HG03159 (cell line): ENCODE data around the gene PHYKPL.

Experiments used
- ATAC-seq: cut with Tn5 transposase; IDR thresholded peaks from one replicate; pipeline ENCODE4 v1.9.1; 2021; ENCODE audit warnings: mild to moderate bottlenecking, moderate library complexity; ENCODE audit not compliant: unreplicated experiment

PHYKPL gene

GRCh38 chr5:178224403-178224802, 8.2 kb downstream of the PHYKPL start:
- ATAC-seq = no peak

GRCh38 chr5:178223828-178224335, 8.7 kb downstream of the PHYKPL start:
- no peak for ATAC-seq

GRCh38 chr5:178223196-178223773, 9.3 kb downstream of the PHYKPL start:
- ATAC-seq = no peak

GRCh38 chr5:178222292-178222691, 10.3 kb downstream of the PHYKPL start:
- ATAC-seq = no peak

DNA sequence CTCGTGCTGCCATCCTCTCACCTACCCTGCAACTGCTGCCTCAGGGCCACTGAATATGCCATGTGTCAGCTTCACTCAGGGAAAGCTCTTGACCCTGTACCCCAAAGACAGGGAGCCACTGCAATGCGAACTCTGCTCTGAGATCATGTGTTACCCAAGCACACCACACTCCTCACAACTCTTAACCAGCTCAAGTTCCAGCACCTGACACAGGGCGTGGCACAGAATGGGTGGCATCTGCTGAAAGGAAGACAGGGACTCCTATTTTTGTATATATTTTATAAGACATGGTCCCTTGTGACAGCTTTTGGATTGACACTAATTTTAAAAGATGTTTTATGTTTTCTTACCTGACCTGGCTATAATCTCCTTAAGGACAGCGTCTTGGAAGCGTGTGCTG, 10.7 kb downstream of the PHYKPL start:
- no peak for ATAC-seq

- no peak for ATAC-seq
Observed at GRCh38 chr5:178221282-178221681, 11.3 kb downstream of the PHYKPL start.

DNA sequence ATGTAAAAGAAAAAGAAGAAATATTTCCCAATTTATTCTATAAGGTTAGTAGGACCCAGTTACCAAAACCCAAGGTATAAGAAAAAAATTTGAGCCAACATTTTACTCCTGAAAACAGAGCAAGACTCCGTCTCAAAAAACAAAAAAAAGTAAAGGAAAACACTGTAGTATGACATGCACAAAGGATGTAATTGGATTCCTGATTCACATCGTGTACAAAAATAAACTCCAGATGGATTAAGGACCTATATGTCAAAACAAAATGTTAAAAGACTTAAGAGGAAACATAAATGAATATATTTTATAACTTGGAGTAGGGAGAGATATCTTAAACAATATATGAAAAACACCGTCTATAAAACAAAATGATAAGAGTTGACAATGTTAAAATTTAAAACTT, 13.8 kb downstream of the PHYKPL start:
- ATAC-seq = no peak

- ATAC-seq = no peak
Observed at GRCh38 chr5:178218237-178218776, 14.3 kb downstream of the PHYKPL start.

DNA sequence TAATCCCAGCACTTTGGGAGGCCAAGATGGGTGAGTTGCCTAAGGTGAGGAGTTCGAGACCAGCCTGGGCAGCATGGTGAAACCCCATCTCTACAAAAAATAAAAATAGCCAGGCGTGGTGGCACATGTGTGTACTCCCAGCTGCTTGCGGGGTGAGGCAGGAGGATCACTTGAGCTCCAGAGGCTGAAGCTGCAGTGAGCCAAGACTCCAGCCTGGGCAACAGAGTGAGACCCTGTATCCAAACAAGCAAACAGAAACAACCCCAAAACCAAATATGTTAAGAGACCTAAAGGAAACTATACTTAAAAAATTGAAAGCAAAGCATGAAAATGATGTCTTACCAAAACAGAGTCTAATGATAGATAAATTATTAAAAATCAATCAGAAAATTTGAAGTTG, 15.8 kb downstream of the PHYKPL start:
- no peak for ATAC-seq

- no peak for ATAC-seq
Observed at GRCh38 chr5:178216088-178216534, 16.5 kb downstream of the PHYKPL start.

DNA sequence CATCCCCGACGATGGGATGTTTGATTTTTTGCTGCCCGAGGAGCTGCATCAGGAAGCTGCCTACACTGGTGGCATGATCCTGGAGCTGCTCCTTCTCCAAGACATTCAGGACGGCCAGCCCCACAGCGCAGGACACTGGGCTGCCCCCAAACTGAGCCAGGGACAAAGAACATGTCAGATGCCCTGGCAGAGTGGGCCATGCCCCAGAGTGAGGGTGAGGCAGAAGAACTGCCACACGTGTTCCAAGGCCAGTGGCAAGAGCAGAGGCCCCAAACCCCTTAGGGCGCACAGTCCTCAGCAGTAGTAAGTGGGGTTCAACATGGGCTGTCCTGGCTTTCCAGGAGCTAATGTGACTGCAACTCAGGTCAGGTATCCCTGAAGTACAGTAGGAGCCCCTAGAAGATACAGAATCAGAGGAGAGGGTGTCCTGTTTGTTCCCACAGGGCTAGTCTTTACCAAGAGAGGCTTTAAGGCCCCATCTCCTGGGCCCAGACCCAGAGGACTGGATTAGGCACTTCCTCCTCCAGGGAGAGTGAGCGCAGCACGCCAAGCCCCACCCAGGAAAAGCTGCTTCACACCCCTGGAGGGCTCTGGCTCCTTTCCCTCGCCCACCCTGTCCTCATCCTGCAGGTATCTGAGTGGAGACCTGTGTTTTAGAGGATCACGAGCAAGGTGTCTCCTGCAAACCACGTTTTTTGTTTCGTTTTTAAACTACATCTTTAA, 17.2 kb downstream of the PHYKPL start:
- ATAC-seq = no peak

GRCh38 chr5:178214160-178214803, 18.3 kb downstream of the PHYKPL start:
- ATAC-seq = no peak

GRCh38 chr5:178213748-178214151, 18.9 kb downstream of the PHYKPL start:
- ATAC-seq = no peak

DNA sequence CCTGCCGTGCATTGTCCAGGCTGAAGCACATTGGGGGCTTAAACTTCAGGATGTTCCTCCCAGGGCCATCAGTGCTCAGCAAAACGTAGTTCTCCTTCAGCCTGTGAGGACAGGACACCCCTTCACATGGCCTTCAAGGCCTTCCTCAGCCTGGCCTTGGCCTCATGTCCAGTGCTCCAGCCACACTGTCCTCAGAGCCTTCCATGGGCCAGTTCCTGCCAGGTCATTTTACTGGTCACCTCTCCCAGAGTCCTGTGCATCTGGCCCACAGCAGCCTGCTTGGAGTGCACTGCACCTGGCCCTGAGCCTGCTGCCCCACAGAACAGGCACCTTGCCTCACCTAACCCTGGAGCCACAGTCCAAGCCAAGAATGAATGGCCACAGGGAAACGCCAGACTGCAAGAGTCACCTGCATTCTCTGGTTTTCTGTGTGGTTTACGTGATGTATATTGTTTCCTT, 19.6 kb downstream of the PHYKPL start:
- ATAC-seq = no peak

GRCh38 chr5:178212241-178213002, 20.2 kb downstream of the PHYKPL start:
- no peak for ATAC-seq

DNA sequence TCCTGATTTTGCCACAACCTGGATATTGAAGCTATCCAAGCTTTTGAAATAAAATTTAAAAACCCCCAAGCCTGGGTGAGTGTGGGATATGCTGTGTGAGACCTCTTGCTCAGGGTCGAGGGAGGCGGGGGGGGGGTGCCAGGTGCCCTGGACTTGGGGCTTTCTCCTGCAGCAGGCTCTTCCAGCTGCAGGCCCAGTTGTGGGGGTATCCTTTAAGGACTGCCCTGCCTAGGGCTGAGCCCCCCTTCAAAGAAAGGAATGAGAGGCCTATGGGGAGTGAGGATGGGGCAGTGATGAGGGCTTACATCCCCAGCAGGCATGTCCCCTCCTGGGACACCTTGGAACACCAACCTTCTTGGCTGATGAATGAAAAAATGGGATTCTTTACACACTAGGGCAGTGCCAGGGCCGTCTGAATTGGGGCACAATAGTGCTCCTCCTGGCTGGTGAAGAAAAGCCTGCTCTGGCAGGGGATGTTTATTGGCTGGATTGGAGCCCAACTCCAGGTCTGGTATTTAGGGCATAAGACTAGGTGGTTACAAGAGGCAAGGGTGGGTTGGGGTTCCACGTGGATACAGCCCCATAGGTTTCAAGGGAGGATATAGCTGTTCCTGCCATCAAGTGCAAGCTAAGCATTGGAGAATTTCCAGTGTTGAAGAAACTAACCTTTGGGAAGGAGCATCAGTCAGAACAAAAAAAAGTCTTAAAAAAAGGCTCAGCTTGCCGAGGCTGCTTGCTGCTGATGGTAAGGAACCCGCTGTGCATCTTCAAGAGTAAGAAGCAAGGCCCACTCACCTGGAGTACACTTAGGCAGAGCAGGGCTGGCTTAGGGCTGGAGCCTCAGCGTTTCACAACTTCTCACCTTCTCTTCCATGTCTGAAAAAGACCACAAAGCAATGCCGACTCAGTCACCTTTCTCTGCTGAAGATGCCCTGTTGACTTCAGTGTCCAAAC, 21.2 kb downstream of the PHYKPL start:
- ATAC-seq = no peak

GRCh38 chr5:178210686-178211085, 21.9 kb downstream of the PHYKPL start:
- ATAC-seq = no peak

DNA sequence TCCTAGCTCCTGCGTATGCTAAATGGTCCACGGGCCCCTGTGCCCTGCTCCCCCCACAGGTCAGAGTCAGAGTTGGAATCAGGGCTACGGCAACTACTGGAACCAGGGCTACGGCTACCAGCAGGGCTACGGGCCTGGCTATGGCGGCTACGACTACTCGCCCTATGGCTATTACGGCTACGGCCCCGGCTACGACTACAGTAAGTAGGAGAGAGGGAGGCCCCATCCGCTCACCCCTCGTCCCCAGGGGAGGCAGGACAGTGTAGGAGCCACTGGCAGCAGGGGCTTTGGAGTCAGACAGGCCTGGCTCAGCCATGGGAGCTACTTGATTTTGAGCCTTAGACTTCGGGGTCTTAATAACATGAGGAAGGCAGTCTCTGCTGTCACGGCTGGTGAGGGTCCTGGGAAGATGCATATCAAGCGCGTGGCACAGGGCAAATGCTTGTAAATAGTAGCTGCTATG, 22.5 kb downstream of the PHYKPL start:
- ATAC-seq = no peak

DNA sequence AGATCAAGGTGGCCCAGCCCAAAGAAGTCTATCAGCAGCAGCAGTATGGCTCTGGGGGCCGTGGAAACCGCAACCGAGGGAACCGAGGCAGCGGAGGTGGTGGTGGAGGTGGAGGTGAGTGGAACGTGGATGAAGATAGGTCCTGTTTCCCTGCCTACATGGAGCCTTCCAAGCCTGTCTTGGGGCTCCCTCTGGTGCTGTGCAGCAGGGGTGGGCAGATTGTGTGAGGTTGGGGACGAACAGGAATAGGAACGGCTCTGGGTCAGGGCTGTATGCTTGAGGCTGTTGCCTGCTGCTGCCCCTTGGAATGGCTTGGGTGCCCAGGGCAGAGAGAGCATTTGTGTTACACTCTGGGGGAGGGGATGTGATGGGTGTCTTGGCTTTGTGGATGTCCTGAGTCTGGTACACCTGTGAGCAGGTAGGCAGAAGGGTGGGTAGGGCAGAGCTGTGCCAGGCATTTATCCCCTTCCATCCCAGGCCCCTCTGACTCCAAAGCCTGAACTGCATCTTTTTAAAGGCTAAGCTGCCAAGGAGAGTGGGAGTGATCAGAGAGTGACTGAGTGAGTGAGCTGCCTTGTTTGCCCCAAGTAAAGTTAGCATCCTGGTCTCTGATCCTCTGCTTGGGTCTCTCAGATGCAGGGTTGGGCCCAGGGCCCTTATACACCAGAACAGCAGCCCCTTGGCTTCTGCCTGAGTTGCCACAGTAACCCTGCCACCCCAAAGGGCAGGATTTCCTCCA, 23.1 kb downstream of the PHYKPL start:
- no peak for ATAC-seq
